HG03103 (cell line): ENCODE results near the gene PSMA6.

Source experiments
- ATAC-seq: cut with Tn5 transposase; IDR thresholded peaks from one replicate; pipeline ENCODE4 v1.9.1; 2021; ENCODE audit warnings: low read depth; ENCODE audit not compliant: unreplicated experiment

The PSMA6 gene

DNA sequence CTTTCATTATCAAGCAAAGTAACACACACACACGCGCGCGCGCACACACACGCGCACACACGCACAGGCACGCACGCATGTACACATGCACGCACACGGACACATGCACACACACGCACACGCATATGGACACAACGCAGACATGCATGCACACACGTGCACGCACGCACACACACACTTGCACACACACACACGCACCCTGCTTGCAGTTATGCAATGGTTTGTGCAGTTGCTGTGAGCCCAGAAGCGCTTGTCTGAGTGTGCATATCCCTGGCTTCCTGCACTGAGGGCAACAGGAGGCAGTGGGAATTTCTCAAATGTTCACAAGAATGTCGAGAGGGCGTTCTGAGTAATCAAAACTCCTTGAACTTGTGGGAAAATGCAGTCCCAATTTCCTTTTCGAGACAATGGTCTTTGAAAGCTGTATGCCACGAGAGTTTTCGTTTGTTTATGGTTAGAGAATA is 70.8 kb downstream of the PSMA6 start:
- ATAC-seq: no peak

GRCh38 chr14:35365130-35366055 is 73.2 kb downstream of the PSMA6 start:
- ATAC-seq: no peak

DNA sequence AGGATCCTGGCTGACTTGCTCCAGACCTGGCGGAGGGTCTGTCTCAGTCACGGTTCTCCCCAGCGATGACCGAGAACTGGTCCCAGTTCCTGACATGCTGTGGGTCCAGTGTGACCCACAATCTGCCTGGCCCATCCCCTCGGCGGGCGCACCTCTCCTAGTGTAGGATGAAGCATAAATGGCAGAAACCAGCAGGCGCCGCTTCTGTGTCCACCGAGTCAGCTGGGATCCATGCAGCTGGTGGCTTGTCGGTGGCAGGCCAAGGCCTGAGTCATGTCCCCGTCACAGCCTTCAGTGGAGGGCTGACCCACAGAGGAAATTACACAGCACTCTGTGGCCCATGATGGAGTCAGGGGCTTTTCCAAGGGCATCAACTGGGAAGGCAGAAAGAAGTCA is 73.9 kb downstream of the PSMA6 start:
- no peak for ATAC-seq

DNA sequence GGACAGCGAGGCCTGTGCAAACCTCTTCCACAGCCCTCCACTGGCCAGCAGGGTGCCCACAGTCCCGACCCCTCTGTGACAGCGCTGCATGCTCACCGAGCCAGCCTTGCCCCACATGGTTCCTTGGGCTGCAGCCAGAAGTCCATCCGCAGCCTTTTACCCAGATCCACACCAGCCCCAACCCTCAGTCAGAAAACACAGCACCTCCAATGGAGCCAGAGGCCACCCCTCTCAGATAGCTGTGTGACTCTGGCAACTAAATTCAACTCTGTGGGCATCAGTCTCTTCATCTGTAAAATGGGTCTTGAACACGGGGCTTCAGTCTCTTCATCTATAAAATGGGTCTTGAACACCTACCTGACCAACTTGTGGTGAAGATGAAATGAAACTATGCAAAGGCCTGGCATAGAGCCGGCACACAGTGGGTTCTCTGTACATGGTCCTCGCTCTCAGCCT is 74.4 kb downstream of the PSMA6 start:
- ATAC-seq: no peak

DNA sequence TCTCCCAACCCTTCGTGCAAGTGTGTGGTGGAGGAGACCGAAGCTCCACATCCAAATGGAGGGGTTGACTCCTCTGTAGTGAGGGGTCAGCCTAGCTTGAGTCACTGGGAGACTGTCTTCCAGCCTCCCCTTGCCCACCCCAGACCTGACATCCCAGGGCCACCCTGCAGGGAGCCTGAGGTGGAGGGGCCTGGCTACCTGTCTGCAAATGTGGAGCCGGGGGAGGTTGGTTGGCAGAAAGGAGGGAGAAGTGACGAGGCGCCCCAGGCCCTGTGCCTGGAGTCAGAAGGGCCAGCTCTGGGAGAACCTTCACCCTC is 74.8 kb downstream of the PSMA6 start:
- ATAC-seq: no peak
